K562 (cell line): ENCODE data around the gene TRMT44. TPM values are rescaled to one million over a fixed set of nuclear protein-coding genes. Genes with fewer than 3 reads are reported as not detected.

Experiments used
- ATAC-seq: fragments of 200-7000 bp; cut with Tn5 transposase; 3 replicates; pipeline ENCODE4 v1.9.1; 2020; ENCODE audit warnings: moderate library complexity
- BruUV-seq: library from RNA; stranded (reverse); fragments of 400-500 nt; replicated peaks from 2 replicates; lab custom pipeline; 2021; lab: Mats Ljungman, UMichigan
- CTCF ChIA-PET: fragments of 300-600 bp; formaldehyde crosslinking; extraction: SDS; loops from one replicate; lab custom pipeline; 2021; ENCODE audit warnings: low intra/inter-chr PET ratio; lab: Yijun Ruan, JAX
- POLR2A ChIA-PET: fragments of 300-600, 350-650 bp; sonication (Branson Sonifier 250); formaldehyde crosslinking; extraction: SDS; loops from one replicate; lab custom pipeline; 2021; ENCODE audit warnings: antibody characterized with exemption, inconsistent platforms; lab: Yijun Ruan, JAX
- DNase-seq, 4 experiments: peaks; one replicate each; pipeline versions ENCODE4 v3.0.0 to v3.0.0-alpha.2; 2011 to 2018; ENCODE audit warnings: low spot score in 3 of 4, mixed read lengths in 3 of 4; ENCODE audit errors: extremely low read depth in 1 of 4
- FAIRE-seq: peaks from 2 replicates; lab custom pipeline; 2011; peaks lifted over from hg19 to GRCh38; lab: Jason Lieb, UNC
- H2AFZ ChIP-seq: 2 replicates; pipeline ENCODE4 v1.6.0; 2011; ENCODE audit warnings: low read depth, low read length, control low read depth, inconsistent platforms
- H3K27ac ChIP-seq: fragments of 200-600 bp; 3 replicates; pipeline ENCODE4 v1.8.0; 2011; ENCODE audit warnings: low read depth, mild to moderate bottlenecking, control low read depth, inconsistent platforms, low read length, moderate library complexity, mixed read lengths; ENCODE audit errors: extremely low read depth
- H3K27me3 ChIP-seq, 2 experiments: fragments of 300-600 bp in 1 of 2; 2 replicates in 1 of 2; 3 replicates in 1 of 2; pipeline versions ENCODE4 v1.6.0 to v1.8.0; 2011; ENCODE audit warnings: inconsistent platforms in 2 of 2, low read length in 2 of 2, mild to moderate bottlenecking in 1 of 2, mixed read lengths in 1 of 2, moderate library complexity in 1 of 2; ENCODE audit not compliant: control insufficient read depth in 2 of 2, insufficient read depth in 2 of 2
- H3K36me3 ChIP-seq: fragments of 300-600 bp; 3 replicates; pipeline ENCODE4 v1.8.0; 2011; ENCODE audit warnings: mild to moderate bottlenecking, low read length, inconsistent platforms; ENCODE audit not compliant: control insufficient read depth, insufficient read depth
- H3K4me1 ChIP-seq, 2 experiments: fragments of 200-600 bp in 1 of 2; replicated peaks in 1 of 2; 2 replicates in 1 of 2; 3 replicates in 1 of 2; pipeline versions ENCODE4 v1.5.1 to v1.8.0; 2011; ENCODE audit warnings: inconsistent platforms in 2 of 2, low read length in 2 of 2, mild to moderate bottlenecking in 1 of 2, mixed read lengths in 1 of 2, moderate library complexity in 1 of 2; ENCODE audit not compliant: control insufficient read depth in 2 of 2, insufficient read depth in 2 of 2
- H3K4me2 ChIP-seq: 2 replicates; pipeline ENCODE4 v1.6.1; 2011; ENCODE audit warnings: low read length, control low read depth, inconsistent platforms, mixed read lengths; ENCODE audit not compliant: insufficient read depth
- H3K4me3 ChIP-seq: fragments of 200-600 bp; sonication (generic), shearing (Covaris generic); 2 replicates; pipeline ENCODE4 v1.5.1; 2016; ENCODE audit warnings: control low read depth, inconsistent platforms
- H3K79me2 ChIP-seq: fragments of 200-600 bp; 3 replicates; pipeline ENCODE4 v1.8.0; 2011; ENCODE audit warnings: low read length, inconsistent platforms; ENCODE audit not compliant: control insufficient read depth, insufficient read depth
- H3K9ac ChIP-seq, 2 experiments: 2 replicates each; pipeline versions ENCODE4 v1.6.0 to v1.6.1; 2011; ENCODE audit warnings: low read depth in 2 of 2, low read length in 2 of 2, control low read depth in 1 of 2, inconsistent platforms in 1 of 2, mild to moderate bottlenecking in 1 of 2, mixed read lengths in 1 of 2; ENCODE audit not compliant: insufficient read depth in 1 of 2
- H3K9me1 ChIP-seq: one replicate; pipeline ENCODE4 v1.6.0; 2011; ENCODE audit warnings: inconsistent platforms, mild to moderate bottlenecking, low read length, moderate library complexity; ENCODE audit not compliant: control insufficient read depth, insufficient read depth
- H3K9me3 ChIP-seq: replicated peaks from 2 replicates; pipeline ENCODE4 v1.5.1; 2011; ENCODE audit warnings: low read depth, low read length, inconsistent platforms; ENCODE audit not compliant: control insufficient read depth, insufficient read depth
- H4K20me1 ChIP-seq: replicated peaks from 2 replicates; pipeline ENCODE4 v1.6.1; 2011; ENCODE audit warnings: low read length, inconsistent platforms, mixed read lengths; ENCODE audit not compliant: control insufficient read depth, insufficient read depth
- WGBS: fragments of 100-300 bp; shearing (Covaris generic); methylation state at CpG from one replicate; pipeline ENCODE4 v1.1.6; 2016; ENCODE audit warnings: low coverage, mixed read lengths; ENCODE audit not compliant: insufficient coverage; ENCODE audit errors: missing lambda C conversion rate; 5-methylcytosine and 5-hydroxymethylcytosine counted together
- in situ Hi-C: fragments of 300-500 bp; cut with MboI; formaldehyde crosslinking; loops from 4 replicates; pipeline ENCODE4 v1.15.0; 2018; ENCODE audit warnings: inconsistent platforms, mixed read lengths
- intact Hi-C: fragments of 100-400 bp; cut with micrococcal nuclease; formaldehyde crosslinking; loops from 2 replicates; pipeline ENCODE4 v1.14.2; 2022
- polyA plus RNA-seq, 8 experiments: library from polyadenylated mRNA; depleted of rRNA in 4 of 8; stranded (reverse) in 5 of 8; unstranded in 3 of 8; fragments of >200 nt; fragmentation: Nextera tagmentation in 2 of 8; fragmentation: Illumina TruSeq in 1 of 8; extraction: Ambion mirVana in 2 of 8; extraction: Trizol in 1 of 8; gene quantifications; 2 replicates each; pipeline versions ENCODE4 v1.2.1 to v1.2.3, GENCODE V29; 2011 to 2014; ENCODE audit warnings: inconsistent platforms in 1 of 8, missing spikeins in 1 of 8
- total RNA-seq, 7 experiments: library from RNA; depleted of rRNA in 6 of 7; stranded (reverse); fragments of >200 nt in 6 of 7; fragmentation: Illumina TruSeq in 2 of 7; extraction: Trizol in 2 of 7; gene quantifications; 2 replicates each; pipeline versions ENCODE4 v1.2.1 to v1.2.3, GENCODE V29; 2011 to 2021; ENCODE audit warnings: low replicate concordance in 1 of 7
- TF ChIP-seq, protein P1 (sequence below): IDR thresholded peaks from 3 replicates; pipeline ENCODE4 v1.6.1; 2011; ENCODE audit warnings: borderline replicate concordance, mild to moderate bottlenecking; ENCODE audit not compliant: insufficient read length, insufficient read depth
- TF ChIP-seq, protein P2 (sequence below): sonication (generic); formaldehyde crosslinking; IDR thresholded peaks from 2 replicates; pipeline ENCODE4 v1.9.0; 2022; ENCODE audit warnings: mild to moderate bottlenecking, missing genetic modification reagents

The TRMT44 gene
- total and polyA plus RNA-seq, 9 of the 15 experiments (the other 6 are each of a cell fraction or from before 2014, with no cell fraction given) = 1.2 to 18.6 (median 10.0) TPM

DNA sequence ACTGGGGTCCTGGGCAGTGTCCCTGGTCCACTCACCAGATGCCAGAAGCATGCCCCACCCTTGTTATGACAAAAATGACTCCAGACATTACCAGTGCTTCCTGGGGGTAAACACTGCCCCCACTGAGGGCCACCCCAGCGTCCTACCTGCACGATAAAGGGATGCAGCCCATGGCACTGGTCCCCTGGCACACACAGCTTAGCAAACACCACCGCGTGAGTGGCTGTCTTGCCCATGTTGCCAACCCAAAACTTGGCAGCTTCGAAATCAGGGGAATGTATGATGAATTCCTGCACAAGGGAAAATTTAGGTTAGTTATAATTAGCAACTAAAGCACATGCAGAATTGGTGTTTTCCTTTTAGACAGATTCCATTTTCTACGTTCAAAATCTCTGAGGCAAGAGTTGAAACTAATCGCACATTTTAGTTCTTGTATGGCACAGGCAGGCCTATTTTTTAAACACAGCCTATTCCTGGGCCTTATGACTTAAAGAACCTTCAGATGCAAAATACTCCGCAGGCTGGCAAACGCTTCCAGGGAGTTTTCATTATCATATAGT lies 30.4 kb upstream of the TRMT44 start:
- FAIRE-seq (no peak), ATAC-seq (no peak), DNase-seq (no peak)
- intact Hi-C loops = no loop called here
- H3K4me2 ChIP-seq = no peak overlapping the region
- WGBS = 61% methylated on average over 9 of the region's 9 CpGs
- BruUV-seq = no TSS peak
- no peaks in the 10 kb centered on the region for H3K27me3 ChIP-seq
- ChIA-PET CTCF (interaction anchor here (1.4 to 1.6 kb wide), 2 partner anchors 168 to 233 kb away, joined by 5 to 12 read pairs; no protein-coding TSS in a partner anchor), POLR2A (interaction anchor here (0.7 to 1.9 kb wide), 7 partner anchors 10 to 219 kb away, joined by 3 to 7 read pairs (median 4); no protein-coding TSS in a partner anchor)
- no peak overlapping the region for H3K27ac ChIP-seq
- peaks cover 16 to 26% of the 10 kb centered on the region in 2 experiments; a peak in 4 of 5 replicates for H3K4me1 ChIP-seq
- H3K9me3 ChIP-seq = no peaks in the 10 kb centered on the region
- H3K36me3 ChIP-seq = peaks cover 3% of the 10 kb centered on the region; the same call in 1 of the 3 replicates
- H3K9ac ChIP-seq = no peak overlapping the region
- in situ Hi-C loops = no loop called here
- H4K20me1 ChIP-seq = peaks cover 5% of the 10 kb centered on the region; the same call in 1 of the 2 replicates
- H3K79me2 ChIP-seq = no peaks in the 10 kb centered on the region
- no peak overlapping the region for H2AFZ ChIP-seq
- H3K9me1 ChIP-seq = peaks cover 7% of the 10 kb centered on the region
- no peak overlapping the region for H3K4me3 ChIP-seq
- TF ChIP-seq, protein P1, sequence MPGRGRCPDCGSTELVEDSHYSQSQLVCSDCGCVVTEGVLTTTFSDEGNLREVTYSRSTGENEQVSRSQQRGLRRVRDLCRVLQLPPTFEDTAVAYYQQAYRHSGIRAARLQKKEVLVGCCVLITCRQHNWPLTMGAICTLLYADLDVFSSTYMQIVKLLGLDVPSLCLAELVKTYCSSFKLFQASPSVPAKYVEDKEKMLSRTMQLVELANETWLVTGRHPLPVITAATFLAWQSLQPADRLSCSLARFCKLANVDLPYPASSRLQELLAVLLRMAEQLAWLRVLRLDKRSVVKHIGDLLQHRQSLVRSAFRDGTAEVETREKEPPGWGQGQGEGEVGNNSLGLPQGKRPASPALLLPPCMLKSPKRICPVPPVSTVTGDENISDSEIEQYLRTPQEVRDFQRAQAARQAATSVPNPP = no peak
- TF ChIP-seq, protein P2, sequence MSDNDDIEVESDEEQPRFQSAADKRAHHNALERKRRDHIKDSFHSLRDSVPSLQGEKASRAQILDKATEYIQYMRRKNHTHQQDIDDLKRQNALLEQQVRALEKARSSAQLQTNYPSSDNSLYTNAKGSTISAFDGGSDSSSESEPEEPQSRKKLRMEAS (CRISPR knock-in tag) = 0 out of 2 replicates have a peak, but pooled peaks have one; percentile 9
